HG02759 (cell line): ENCODE data around the gene USP36.

Experiments used
- ATAC-seq: cut with Tn5 transposase; IDR thresholded peaks from one replicate; pipeline ENCODE4 v1.9.1; 2021; ENCODE audit warnings: mild to moderate bottlenecking, moderate library complexity; ENCODE audit not compliant: unreplicated experiment

The USP36 gene

DNA sequence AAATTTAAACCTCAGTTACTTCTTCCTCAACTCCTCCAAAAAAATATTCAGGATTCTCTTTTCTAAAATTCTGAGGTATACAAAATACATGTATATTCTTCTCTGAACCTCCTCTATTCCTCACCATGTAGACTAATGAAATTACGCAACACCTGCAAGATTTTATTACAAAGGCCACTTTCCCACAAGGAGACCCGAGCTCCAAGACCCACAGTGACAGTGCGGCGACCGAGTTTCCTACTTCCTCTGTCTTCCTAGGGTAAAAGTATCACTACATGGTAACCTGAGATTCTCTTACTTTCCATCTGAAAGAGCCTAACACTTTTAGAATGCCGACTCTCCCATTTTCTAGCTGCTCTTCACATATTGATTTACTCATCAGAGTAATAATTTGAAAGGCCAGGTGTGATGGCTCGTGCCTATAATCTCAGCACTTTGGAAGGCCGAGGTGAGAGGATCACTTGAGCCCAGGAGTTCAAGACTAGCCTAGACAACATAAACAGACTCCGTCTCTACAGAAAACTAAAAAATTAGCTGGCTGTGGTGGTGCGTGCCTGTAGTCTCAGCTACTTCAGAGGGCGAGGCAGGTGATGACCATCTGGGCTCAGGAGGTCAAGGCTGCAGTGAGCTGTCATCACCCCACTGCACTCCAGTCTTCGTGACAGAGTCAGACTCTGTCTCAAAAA, 94.2 kb downstream of the USP36 start:
- no peak for ATAC-seq
